ENCODE data around the gene METRNL.
"Not testable (repeated sequence)": the region's sequence is repeated elsewhere in the genome, so short reads cannot be mapped to it uniquely, and the experiment has no call there.

Gene METRNL

GRCh38 chr17:83116783-83117555, 37.6 kb downstream of the METRNL start:
- Histone ChIP-seq H3K9me3 (ENCODE audit: severe bottlenecking) (no peaks in the 10 kb centered on the region), H3K36me3 (ENCODE audit: low read depth) (no peaks in the 10 kb centered on the region), H3K27me3 (ENCODE audit: insufficient read depth, poor library complexity, severe bottlenecking) (no peaks in the 10 kb centered on the region), H3K27ac (ENCODE audit: poor library complexity, severe bottlenecking) (no peak overlapping the region), H3K4me3 (ENCODE audit: severe bottlenecking) (no peak overlapping the region), H3K4me1 (ENCODE audit: insufficient read depth, poor library complexity, severe bottlenecking) (no peaks in the 10 kb centered on the region)
- no peak for DNase-seq (ENCODE audit: low spot score)
- TF ChIP-seq CTCF (IDR thresholded peaks at IDR 0.05; ENCODE audit: poor library complexity, severe bottlenecking) = no peak
- no peak for ATAC-seq (ENCODE audit: low read depth)

GRCh38 chr17:83117583-83117982, 38.2 kb downstream of the METRNL start:
- no peak overlapping the region for H3K4me3 ChIP-seq (ENCODE audit: severe bottlenecking)
- no peaks in the 10 kb centered on the region for H3K27me3 ChIP-seq (ENCODE audit: insufficient read depth, poor library complexity, severe bottlenecking)
- no peak for TF ChIP-seq CTCF (IDR thresholded peaks at IDR 0.05; ENCODE audit: poor library complexity, severe bottlenecking)
- H3K27ac ChIP-seq (ENCODE audit: poor library complexity, severe bottlenecking) = no peak overlapping the region
- ATAC-seq (ENCODE audit: low read depth) = no peak
- H3K9me3 ChIP-seq (ENCODE audit: severe bottlenecking) = no peaks in the 10 kb centered on the region
- DNase-seq (ENCODE audit: low spot score) = no peak
- no peaks in the 10 kb centered on the region for H3K4me1 ChIP-seq (ENCODE audit: insufficient read depth, poor library complexity, severe bottlenecking)
- no peaks in the 10 kb centered on the region for H3K36me3 ChIP-seq (ENCODE audit: low read depth)

GRCh38 chr17:83118071-83118841, 38.8 kb downstream of the METRNL start:
- Histone ChIP-seq H3K4me1 (ENCODE audit: insufficient read depth, poor library complexity, severe bottlenecking) (no peaks in the 10 kb centered on the region), H3K36me3 (ENCODE audit: low read depth) (no peaks in the 10 kb centered on the region), H3K4me3 (ENCODE audit: severe bottlenecking) (no peak overlapping the region), H3K9me3 (ENCODE audit: severe bottlenecking) (no peaks in the 10 kb centered on the region), H3K27me3 (ENCODE audit: insufficient read depth, poor library complexity, severe bottlenecking) (no peaks in the 10 kb centered on the region), H3K27ac (ENCODE audit: poor library complexity, severe bottlenecking) (no peak overlapping the region)
- ATAC-seq (ENCODE audit: low read depth) = no peak
- no peak for TF ChIP-seq CTCF (IDR thresholded peaks at IDR 0.05; ENCODE audit: poor library complexity, severe bottlenecking)
- DNase-seq (ENCODE audit: low spot score) = no peak

- Histone ChIP-seq H3K27me3 (ENCODE audit: insufficient read depth, poor library complexity, severe bottlenecking) (no peaks in the 10 kb centered on the region), H3K36me3 (ENCODE audit: low read depth) (no peaks in the 10 kb centered on the region), H3K9me3 (ENCODE audit: severe bottlenecking) (no peaks in the 10 kb centered on the region), H3K4me3 (ENCODE audit: severe bottlenecking) (no peak overlapping the region), H3K4me1 (ENCODE audit: insufficient read depth, poor library complexity, severe bottlenecking) (no peaks in the 10 kb centered on the region), H3K27ac (ENCODE audit: poor library complexity, severe bottlenecking) (no peak overlapping the region)
- ATAC-seq (ENCODE audit: low read depth) (no peak), DNase-seq (ENCODE audit: low spot score) (no peak)
- TF ChIP-seq CTCF (IDR thresholded peaks at IDR 0.05; ENCODE audit: poor library complexity, severe bottlenecking) = no peak
These were observed 40.8 kb downstream of the METRNL start for GRCh38 chr17:83119987-83120864.

GRCh38 chr17:83121473-83121872, 42.1 kb downstream of the METRNL start:
- not testable (repeated sequence) for H3K4me3 ChIP-seq (ENCODE audit: severe bottlenecking); ATAC-seq (ENCODE audit: low read depth)

More at GRCh38 chr17:83121473-83121872, 42.1 kb downstream of the METRNL start:
- not testable (repeated sequence) for H3K4me1 ChIP-seq (ENCODE audit: insufficient read depth, poor library complexity, severe bottlenecking); H3K27ac ChIP-seq (ENCODE audit: poor library complexity, severe bottlenecking); H3K36me3 ChIP-seq (ENCODE audit: low read depth); H3K27me3 ChIP-seq (ENCODE audit: insufficient read depth, poor library complexity, severe bottlenecking); DNase-seq (ENCODE audit: low spot score); H3K9me3 ChIP-seq (ENCODE audit: severe bottlenecking)

Measured in RWPE2 (cell line).